ENCODE results near the gene LCTL.

LCTL gene

GRCh38 chr15:66498501-66499386, 67.1 kb downstream of the LCTL start:
- no peak for DNase-seq

Data from NCI-H2081 treated with DMSO at 0.1 percent for 48 hours (cell line).